AG09309 (cell line): ENCODE results near the gene MGAT4A.
A peak's percentile ranks its signal among the peaks of the same experiment; 100 is the strongest.
"Not testable (repeated sequence)": the region's sequence is repeated elsewhere in the genome, so short reads cannot be mapped to it uniquely, and the experiment has no call there.

Experiments used
- DNase-seq: peaks from one replicate; pipeline ENCODE4 v3.0.0-alpha.2; 2010; ENCODE audit warnings: low read depth
- H3K4me3 ChIP-seq: 2 replicates; pipeline ENCODE4 v1.5.1; 2011; ENCODE audit warnings: mild to moderate bottlenecking, low read depth, low read length, moderate library complexity; ENCODE audit not compliant: control insufficient read depth
- TF ChIP-seq, protein P1 (sequence below): IDR thresholded peaks from 2 replicates; pipeline ENCODE4 v1.5.1; 2011; ENCODE audit warnings: mild to moderate bottlenecking, low read depth, low read length, inconsistent platforms; ENCODE audit not compliant: insufficient read depth, control insufficient read depth; ENCODE audit errors: missing control alignments

MGAT4A gene

DNA sequence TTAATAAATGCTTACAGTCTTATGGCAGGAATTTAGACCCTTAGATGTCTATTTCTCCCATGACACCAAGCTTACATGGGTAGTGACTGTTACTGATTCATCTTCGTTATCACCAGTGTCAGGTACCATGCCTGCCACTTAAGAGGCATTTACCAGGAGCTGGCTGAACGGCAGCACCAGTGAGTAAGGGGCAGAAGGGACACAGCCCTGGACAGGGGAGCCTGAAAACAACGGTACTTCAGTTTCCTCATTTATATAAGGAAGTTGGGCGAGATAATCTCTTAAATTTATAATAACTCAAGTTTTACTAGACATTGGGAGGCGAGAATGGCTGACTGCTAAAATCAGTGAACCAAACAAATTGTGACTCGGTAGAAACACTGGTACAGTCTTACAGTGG lies 123.8 kb downstream of the MGAT4A start:
- H3K4me3 ChIP-seq, result peak overlapping the region; percentile 96
- no peak for DNase-seq
- TF ChIP-seq, protein P1, sequence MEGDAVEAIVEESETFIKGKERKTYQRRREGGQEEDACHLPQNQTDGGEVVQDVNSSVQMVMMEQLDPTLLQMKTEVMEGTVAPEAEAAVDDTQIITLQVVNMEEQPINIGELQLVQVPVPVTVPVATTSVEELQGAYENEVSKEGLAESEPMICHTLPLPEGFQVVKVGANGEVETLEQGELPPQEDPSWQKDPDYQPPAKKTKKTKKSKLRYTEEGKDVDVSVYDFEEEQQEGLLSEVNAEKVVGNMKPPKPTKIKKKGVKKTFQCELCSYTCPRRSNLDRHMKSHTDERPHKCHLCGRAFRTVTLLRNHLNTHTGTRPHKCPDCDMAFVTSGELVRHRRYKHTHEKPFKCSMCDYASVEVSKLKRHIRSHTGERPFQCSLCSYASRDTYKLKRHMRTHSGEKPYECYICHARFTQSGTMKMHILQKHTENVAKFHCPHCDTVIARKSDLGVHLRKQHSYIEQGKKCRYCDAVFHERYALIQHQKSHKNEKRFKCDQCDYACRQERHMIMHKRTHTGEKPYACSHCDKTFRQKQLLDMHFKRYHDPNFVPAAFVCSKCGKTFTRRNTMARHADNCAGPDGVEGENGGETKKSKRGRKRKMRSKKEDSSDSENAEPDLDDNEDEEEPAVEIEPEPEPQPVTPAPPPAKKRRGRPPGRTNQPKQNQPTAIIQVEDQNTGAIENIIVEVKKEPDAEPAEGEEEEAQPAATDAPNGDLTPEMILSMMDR, result no peak

GRCh38 chr2:98606431-98606830 lies 124.5 kb downstream of the MGAT4A start:
- TF ChIP-seq, protein P1, result no peak
- no peak for DNase-seq
- H3K4me3 ChIP-seq, result no peak overlapping the region

- no peak for DNase-seq
- no peak overlapping the region for H3K4me3 ChIP-seq
- TF ChIP-seq, protein P1, result no peak
These were observed 125.9 kb downstream of the MGAT4A start for GRCh38 chr2:98605076-98605475.

DNA sequence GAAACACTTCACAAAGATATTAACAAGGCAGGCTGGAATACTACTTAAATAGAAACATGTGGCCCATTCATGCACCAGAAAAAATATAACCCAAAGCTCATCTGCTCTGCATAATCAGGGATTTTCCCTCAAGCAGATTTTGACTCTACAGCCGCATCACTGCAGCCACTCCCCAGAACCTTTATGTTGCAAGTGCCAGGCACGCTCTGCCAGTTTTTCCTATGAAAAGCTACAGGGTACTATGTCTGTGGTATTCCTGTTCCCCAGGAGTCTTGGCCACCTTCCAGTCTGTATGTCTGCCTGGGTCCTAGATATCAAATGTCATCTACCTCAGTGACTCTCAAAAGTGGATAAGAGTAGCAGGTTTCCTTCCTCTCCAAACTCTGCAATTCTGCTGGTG lies 126.4 kb downstream of the MGAT4A start:
- DNase-seq, result no peak
- TF ChIP-seq, protein P1, result no peak
- H3K4me3 ChIP-seq, result no peak overlapping the region

DNA sequence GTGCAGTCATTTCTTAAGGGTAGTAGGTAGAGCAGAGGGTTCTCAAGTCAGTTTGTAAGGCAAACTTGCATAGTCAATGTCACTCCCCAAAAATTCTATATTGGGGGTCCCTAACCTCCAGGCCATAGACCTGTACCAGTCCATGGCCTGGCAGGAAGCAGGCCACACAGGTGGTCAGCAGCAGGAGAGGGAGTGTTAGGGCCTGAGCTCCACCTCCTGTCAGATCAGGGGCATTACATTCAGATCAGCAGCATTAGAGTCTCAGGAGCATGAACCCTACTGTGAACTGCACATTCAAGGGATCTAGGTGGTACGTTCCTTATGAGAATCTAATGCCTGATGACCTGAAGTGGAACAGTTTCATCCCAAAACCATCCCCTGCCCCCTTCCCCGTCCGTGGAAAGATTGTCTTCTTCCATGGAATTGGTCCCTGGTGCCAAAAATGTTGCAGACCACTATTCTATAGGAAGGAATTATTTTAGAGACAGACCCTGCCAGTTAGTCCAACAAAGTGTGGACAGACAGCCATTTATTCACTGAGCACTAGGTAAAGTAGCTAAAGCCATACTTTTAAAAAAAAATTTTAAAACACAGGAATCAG lies 129.3 kb downstream of the MGAT4A start:
- TF ChIP-seq, protein P1, result peak; percentile 65
- DNase-seq, result no peak

DNA sequence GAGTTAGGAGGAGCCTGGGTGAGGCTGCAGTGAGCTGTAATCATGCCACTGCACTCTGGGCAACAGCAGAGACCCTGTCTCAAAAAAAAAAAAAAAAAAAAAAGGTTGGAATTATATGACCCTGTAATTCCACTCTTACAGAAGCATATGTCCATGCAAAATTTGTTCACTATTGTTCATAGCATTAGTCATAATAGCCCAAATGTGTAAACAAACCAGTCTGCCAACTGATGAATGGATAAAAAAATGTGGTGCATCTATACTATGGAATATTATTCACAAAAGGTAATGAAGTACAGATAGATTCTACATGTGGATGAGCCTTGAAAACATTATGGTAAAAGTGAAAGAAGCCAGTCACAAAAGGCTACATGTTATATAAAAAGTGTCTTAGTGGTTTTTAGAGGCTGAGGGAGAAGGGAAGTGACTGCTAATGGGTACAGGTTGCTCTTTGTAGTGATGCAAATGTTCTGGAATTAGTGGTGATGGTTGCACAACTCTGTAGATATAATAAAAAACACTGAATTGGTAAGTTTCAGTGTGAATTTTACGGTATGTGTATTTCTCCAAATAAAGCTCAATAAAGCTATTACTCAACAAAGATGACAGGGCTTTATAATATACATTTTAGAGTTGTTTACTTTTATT lies 132.0 kb downstream of the MGAT4A start:
- no peak for DNase-seq
- H3K4me3 ChIP-seq, result no peak overlapping the region
- TF ChIP-seq, protein P1, result no peak

More for the DNA sequence above, 129.3 kb downstream of the MGAT4A start:
- H3K4me3 ChIP-seq, result no peak overlapping the region

DNA sequence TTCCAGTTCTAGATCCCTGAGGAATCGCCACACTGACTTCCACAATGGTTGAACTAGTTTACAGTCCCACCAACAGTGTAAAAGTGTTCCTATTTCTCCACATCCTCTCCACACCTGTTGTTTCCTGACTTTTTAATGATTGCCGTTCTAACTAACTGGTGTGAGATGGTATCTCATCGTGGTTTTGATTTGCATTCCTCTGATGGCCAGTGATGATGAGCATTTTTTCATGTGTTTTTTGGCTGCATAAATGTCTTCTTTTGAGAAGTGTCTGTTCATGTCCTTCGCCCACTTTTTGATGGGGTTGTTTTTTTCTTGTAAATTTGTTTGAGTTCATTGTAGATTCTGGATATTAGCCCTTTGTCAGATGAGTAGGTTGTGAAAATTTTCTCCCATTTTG lies 136.3 kb downstream of the MGAT4A start:
- DNase-seq, result not testable (repeated sequence)

More for the DNA sequence above, 136.3 kb downstream of the MGAT4A start:
- not testable (repeated sequence) for H3K4me3 ChIP-seq
